Activated naive CD4-positive, alpha-beta T cell treated with anti-CD3 and anti-CD28 coated beads, Interleukin-2, amount 50 U/mL, for 16 hours (primary cell): ENCODE measurements around the gene ZNF75A.

Experiments
- DNase-seq: peaks from one replicate; pipeline ENCODE4 v3.0.0-alpha.2; 2020

The ZNF75A gene

GRCh38 chr16:3289998-3290673 is 15.2 kb upstream of the ZNF75A start:
- DNase-seq: no peak

- no peak for DNase-seq
Measured at GRCh38 chr16:3292604-3293003, 12.7 kb upstream of the ZNF75A start.

GRCh38 chr16:3295209-3295608 is 10.1 kb upstream of the ZNF75A start:
- no peak for DNase-seq

GRCh38 chr16:3295783-3296182 is 9.5 kb upstream of the ZNF75A start:
- no peak for DNase-seq

- DNase-seq: no peak
Measured at GRCh38 chr16:3304370-3304769, 927 bp upstream of the ZNF75A start.

DNA sequence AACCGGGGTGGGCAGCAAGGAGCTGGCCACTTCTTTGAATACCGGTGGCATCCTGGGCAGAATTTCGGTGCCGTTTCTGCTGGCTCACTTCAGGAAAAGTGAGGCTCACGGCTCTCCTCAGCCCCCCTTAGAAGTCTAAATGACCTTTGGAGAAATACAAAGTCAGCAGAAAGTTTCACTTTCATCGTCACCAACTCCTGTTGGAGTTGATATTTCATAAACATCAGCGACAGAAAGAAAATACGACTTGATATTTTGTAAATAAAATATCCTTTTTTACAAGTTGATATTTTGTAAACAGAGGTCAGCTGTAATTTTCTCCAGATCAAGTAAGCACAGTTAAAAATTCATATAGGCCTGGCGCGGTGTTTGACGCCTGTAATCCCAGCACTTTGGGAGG is 781 bp downstream of the ZNF75A start:
- no peak for DNase-seq

- DNase-seq: no peak
Measured at GRCh38 chr16:3311496-3311895, 6.2 kb downstream of the ZNF75A start.

DNA sequence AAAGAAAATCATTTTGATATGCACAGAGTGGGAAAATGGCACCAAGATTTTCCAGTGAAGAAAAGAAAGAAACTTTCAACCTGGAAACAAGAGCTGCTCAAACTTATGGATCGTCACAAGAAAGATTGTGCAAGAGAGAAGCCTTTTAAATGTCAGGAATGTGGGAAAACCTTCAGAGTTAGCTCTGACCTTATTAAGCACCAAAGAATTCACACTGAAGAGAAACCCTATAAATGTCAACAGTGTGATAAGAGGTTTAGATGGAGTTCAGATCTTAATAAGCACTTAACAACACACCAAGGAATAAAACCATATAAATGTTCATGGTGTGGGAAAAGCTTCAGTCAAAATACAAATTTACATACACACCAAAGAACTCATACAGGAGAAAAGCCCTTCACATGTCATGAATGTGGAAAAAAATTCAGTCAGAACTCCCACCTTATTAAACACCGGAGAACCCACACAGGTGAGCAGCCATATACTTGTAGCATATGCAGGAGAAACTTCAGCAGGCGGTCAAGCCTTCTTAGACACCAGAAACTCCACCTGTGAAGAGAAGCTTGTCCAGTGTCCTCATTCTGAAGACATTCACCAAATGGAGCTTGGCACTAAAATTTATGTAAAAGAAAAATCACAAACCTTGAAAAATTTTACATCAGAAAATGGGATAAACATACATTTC is 12.2 kb downstream of the ZNF75A start:
- DNase-seq: no peak

DNA sequence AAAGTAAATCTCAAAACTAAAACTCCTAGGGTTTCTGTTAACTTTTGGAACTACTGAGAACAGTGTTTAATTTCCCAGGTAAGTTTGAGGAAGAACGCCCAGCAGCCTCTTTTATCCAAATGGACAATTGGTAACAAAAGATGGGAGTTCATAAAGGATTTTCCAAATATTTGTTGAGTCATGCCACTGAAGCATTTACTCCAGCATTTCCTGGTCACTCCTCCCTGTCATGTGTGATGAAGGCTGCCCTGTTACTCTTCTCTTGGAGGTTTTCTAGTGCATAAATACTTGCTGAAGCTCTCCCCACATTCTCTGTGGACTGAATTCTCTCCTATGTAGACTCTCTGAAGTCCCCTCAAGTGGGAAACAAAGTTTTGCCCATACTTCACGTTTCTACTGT is 16.5 kb downstream of the ZNF75A start:
- no peak for DNase-seq

- no peak for DNase-seq
Measured at GRCh38 chr16:3327514-3327913, 22.2 kb downstream of the ZNF75A start.

GRCh38 chr16:3328104-3328503 is 22.8 kb downstream of the ZNF75A start:
- DNase-seq: no peak

- no peak for DNase-seq
Measured at GRCh38 chr16:3328643-3329042, 23.3 kb downstream of the ZNF75A start.

DNA sequence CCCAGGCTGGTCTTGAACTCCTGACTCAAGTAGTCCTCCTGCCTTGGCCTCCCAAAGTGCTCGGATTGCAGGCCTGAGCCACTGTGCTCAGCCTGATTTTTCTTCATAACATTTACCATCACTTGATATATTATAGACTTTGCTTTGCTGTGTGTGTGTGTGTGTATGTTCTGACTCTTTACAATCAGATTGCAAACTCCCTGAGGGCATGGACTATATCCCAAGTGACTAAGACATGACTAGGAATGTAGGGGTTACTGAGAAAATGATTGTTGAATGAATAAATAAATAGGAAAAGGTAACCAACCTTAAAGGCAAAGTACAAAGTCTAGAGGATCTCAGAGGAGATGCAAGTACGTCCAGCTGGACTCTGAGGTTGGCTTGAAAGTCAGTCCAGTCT is 40.7 kb downstream of the ZNF75A start:
- DNase-seq: no peak

- DNase-seq: no peak
Measured at GRCh38 chr16:3347586-3347985, 42.3 kb downstream of the ZNF75A start.

- no peak for DNase-seq
Measured at GRCh38 chr16:3348547-3349167, 43.4 kb downstream of the ZNF75A start.

- no peak for DNase-seq
Measured at GRCh38 chr16:3349175-3349574, 43.9 kb downstream of the ZNF75A start.

DNA sequence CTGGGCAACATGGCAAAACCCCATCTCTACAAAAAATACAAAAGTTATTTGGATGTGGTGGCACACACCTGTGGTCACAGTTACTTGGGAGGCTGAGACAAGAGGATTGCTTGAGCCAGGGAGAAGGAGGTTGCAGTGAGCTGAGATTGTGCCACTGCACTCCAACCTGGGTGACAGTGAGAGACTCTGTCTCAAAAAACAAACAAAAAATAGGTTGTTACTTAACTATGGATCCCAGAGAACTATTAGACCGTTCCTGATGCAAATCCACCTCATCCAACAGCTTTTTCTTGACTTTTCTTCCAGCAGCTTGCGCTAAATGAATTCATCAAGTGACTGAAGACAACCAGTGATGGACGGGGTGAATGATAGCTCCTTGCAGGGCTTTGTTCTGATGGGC is 50.3 kb downstream of the ZNF75A start, which contains the start of gene OR2C1:
Gene OR2C1, plus strand, starts transcription at position 301 of the 400 bp plus-strand sequence. Its CDS starts 52 bp downstream, at position 353.
- DNase-seq: no peak

GRCh38 chr16:3356118-3356517 is 50.8 kb downstream of the ZNF75A start:
- DNase-seq: no peak

- no peak for DNase-seq
Measured at GRCh38 chr16:3358871-3359270, 53.6 kb downstream of the ZNF75A start.

DNA sequence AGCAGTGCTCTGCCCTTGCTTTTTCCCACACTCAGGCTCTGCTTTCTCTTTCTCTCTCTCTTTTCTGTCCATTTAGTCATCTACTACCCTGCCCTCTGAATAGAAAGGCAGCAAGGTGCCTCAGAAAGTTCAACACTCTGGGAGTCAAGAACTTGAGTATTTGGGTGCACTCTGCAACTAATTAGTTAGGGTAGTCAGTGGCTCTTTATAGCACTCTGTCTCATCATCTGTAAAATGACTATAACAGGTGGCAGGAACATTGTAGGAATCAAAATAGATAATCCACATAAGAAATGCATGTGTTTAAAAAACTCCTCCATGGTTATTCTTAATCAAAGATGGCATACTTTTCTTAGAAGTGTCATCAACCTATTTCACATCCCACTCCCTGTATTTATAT is 57.6 kb downstream of the ZNF75A start:
- DNase-seq: no peak

DNA sequence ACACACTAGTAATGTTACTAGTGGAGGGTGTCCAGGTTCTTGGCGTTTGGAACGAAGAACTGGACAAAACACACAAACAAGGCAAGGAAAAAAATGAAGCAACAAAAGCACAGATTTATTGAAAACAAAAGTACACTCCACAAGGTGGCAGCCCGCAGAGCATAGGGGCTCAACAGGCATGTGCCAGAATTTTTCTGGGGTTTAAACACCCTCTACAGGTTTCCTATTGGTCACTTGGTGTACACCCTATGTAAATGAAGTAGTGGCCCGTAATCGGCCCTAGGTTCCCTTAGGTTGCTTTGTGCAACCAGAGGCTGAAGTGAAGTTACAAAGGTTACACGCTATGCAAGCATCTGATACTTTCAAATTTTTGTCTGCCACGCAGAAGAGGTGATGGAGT is 58.5 kb downstream of the ZNF75A start:
- no peak for DNase-seq

GRCh38 chr16:3364774-3365427 is 59.6 kb downstream of the ZNF75A start:
- peak; percentile 89 for DNase-seq
